ENCODE data around the gene FPR1.

DNA sequence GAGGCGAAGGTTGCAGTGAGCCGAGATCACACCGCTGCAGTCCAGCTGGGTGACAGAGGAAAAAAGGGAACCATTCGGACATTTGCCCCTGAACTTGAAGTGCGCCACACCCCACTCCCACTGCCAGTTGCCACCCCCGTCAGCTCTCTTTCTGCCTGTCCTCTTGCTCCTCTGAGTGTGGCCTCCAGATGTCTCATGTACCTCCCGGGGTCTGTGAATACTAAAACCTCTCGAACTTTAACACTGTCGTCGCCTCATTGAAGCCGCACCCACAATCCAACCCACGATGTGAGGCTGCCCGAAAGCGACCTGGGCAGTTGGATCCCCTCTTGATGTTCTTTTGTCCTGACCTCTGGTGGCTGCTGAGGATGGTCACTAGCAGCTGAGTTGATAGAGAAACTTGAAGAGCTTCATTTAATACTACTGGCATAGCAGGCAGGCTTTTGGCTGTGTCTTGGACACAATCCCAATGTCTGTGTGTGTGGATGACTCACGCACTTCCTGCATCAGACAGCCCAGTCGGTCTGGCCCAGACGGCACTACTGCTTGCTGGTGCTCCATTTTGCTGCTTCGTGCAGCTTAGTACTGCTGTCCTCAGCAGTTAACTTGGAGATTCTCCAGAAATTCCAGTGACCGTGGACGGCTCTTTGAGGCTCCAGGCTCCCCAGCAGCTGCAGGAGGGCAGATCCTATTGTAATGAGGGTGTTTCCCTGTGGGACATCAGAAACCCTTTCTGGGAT, 47.5 kb upstream of the FPR1 start:
- TF ChIP-seq FOXM1 (IDR thresholded peaks at IDR 0.05; ENCODE audit: borderline replicate concordance, low read depth) (no peak), YY1 (IDR thresholded peaks at IDR 0.05; ENCODE audit: low read depth) (no peak), EP300 (IDR thresholded peaks at IDR 0.05; ENCODE audit: borderline replicate concordance) (no peak), CREB1 (IDR thresholded peaks at IDR 0.05; ENCODE audit: low read depth) (no peak)
- TF ChIP-seq, protein P1, sequence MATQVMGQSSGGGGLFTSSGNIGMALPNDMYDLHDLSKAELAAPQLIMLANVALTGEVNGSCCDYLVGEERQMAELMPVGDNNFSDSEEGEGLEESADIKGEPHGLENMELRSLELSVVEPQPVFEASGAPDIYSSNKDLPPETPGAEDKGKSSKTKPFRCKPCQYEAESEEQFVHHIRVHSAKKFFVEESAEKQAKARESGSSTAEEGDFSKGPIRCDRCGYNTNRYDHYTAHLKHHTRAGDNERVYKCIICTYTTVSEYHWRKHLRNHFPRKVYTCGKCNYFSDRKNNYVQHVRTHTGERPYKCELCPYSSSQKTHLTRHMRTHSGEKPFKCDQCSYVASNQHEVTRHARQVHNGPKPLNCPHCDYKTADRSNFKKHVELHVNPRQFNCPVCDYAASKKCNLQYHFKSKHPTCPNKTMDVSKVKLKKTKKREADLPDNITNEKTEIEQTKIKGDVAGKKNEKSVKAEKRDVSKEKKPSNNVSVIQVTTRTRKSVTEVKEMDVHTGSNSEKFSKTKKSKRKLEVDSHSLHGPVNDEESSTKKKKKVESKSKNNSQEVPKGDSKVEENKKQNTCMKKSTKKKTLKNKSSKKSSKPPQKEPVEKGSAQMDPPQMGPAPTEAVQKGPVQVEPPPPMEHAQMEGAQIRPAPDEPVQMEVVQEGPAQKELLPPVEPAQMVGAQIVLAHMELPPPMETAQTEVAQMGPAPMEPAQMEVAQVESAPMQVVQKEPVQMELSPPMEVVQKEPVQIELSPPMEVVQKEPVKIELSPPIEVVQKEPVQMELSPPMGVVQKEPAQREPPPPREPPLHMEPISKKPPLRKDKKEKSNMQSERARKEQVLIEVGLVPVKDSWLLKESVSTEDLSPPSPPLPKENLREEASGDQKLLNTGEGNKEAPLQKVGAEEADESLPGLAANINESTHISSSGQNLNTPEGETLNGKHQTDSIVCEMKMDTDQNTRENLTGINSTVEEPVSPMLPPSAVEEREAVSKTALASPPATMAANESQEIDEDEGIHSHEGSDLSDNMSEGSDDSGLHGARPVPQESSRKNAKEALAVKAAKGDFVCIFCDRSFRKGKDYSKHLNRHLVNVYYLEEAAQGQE (IDR thresholded peaks at IDR 0.05; ENCODE audit: low read depth): no peak

Measured in Ishikawa (cell line).